Osteocyte (in vitro differentiated cells): ENCODE data around the gene ODC1. TPM values are rescaled to one million over a fixed set of nuclear protein-coding genes. Genes with fewer than 3 reads are reported as not detected.
A peak's percentile ranks its signal among the peaks of the same experiment; 100 is the strongest.

Experiments used
- DNase-seq: peaks from one replicate; pipeline ENCODE4 v3.0.0; 2021; ENCODE audit warnings: mixed read lengths; ENCODE audit not compliant: unreplicated experiment; ENCODE audit errors: extremely low spot score
- H3K27ac Mint-ChIP-seq: one replicate; pipeline ENCODE4 v1.8.0; 2021; ENCODE audit warnings: mild to moderate bottlenecking, mixed read lengths; ENCODE audit not compliant: unreplicated experiment
- H3K27me3 Mint-ChIP-seq: one replicate; pipeline ENCODE4 v1.8.0; 2021; ENCODE audit warnings: mixed read lengths; ENCODE audit not compliant: unreplicated experiment
- H3K36me3 Mint-ChIP-seq: one replicate; pipeline ENCODE4 v1.8.0; 2021; ENCODE audit warnings: mixed read lengths; ENCODE audit not compliant: unreplicated experiment
- H3K4me1 Mint-ChIP-seq: one replicate; pipeline ENCODE4 v1.8.0; 2021; ENCODE audit warnings: mixed read lengths; ENCODE audit not compliant: unreplicated experiment
- H3K4me3 Mint-ChIP-seq: one replicate; pipeline ENCODE4 v1.8.0; 2021; ENCODE audit warnings: mild to moderate bottlenecking, moderate library complexity, mixed read lengths; ENCODE audit not compliant: unreplicated experiment
- H3K9me3 Mint-ChIP-seq: one replicate; pipeline ENCODE4 v1.8.0; 2021; ENCODE audit warnings: mixed read lengths; ENCODE audit not compliant: unreplicated experiment
- long read RNA-seq: library from polyadenylated mRNA; unstranded; transcript quantifications from one replicate; pipeline ENCODE4 v2.0.0, GENCODE V29; 2021
- total RNA-seq: library from RNA; stranded (reverse); gene quantifications from 2 replicates; pipeline ENCODE4 v1.2.1, GENCODE V29; 2021
- TF ChIP-seq, protein P1 (sequence below): fragments of 200-600 bp; sonication (generic); IDR thresholded peaks from 2 replicates; pipeline ENCODE4 v1.5.0; 2021; ENCODE audit warnings: antibody characterized with exemption, mild to moderate bottlenecking, moderate library complexity

ODC1 gene
- 41.7 and 44.8 TPM in 2 replicates for total RNA-seq
- long read RNA-seq, transcript ODC1-201 (12 exons, 2,653 nt) = major isoform, 7 of 22 reads
- long read RNA-seq, partial matches to known transcripts = 12 of 22 reads
- long read RNA-seq, other reads (novel, unspliced or antisense) = 2 of 22 reads

DNA sequence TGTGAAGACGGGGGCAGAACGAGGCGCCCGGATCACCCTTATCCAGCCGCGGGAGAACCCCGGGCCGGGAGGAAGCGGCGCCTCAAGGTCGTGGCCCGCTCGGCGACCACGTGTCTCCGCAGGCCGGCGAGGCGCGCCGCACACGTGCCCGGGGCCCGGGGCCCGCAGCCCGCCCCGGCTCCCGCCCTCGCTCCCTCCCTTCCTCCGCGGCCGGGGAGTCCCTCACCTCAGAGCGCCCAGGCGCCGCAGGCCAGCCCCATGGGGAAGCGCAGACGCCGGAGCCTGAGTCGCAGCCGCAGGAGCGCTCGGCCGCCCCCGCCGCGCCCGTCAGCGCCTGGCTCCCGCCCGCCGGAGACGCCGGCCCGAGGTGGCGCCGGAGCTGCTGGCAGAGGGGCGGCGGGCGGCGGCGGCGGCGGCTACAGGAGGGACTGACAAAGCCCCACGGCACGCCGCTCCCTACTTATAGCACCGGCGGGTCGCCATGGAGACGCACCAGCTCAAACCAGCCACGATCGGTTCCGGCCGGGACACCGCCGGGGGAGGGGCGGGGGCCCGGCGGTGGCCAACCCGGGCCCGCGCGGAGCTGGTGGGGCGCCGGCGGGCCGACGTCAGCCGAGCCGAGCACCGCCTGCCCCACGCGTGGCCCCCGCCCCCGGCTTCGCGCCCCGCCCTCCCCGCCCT lies at the start of gene ODC1:
Gene ODC1 (minus strand): TSS at position 433 of the 681 bp plus-strand sequence. CDS start 3,295 bp downstream, outside the sequence.
- Mint-ChIP-seq H3K36me3 (peaks cover 17% of the 10 kb centered on the region), H3K27me3 (no peaks in the 10 kb centered on the region), H3K4me1 (peaks cover 25% of the 10 kb centered on the region), H3K27ac (peak within 1 kb of the TSS; percentile 70), H3K9me3 (no peaks in the 10 kb centered on the region), H3K4me3 (peak within 1 kb of the TSS; percentile 79)
- peak; percentile 97 for DNase-seq
- TF ChIP-seq, protein P1, sequence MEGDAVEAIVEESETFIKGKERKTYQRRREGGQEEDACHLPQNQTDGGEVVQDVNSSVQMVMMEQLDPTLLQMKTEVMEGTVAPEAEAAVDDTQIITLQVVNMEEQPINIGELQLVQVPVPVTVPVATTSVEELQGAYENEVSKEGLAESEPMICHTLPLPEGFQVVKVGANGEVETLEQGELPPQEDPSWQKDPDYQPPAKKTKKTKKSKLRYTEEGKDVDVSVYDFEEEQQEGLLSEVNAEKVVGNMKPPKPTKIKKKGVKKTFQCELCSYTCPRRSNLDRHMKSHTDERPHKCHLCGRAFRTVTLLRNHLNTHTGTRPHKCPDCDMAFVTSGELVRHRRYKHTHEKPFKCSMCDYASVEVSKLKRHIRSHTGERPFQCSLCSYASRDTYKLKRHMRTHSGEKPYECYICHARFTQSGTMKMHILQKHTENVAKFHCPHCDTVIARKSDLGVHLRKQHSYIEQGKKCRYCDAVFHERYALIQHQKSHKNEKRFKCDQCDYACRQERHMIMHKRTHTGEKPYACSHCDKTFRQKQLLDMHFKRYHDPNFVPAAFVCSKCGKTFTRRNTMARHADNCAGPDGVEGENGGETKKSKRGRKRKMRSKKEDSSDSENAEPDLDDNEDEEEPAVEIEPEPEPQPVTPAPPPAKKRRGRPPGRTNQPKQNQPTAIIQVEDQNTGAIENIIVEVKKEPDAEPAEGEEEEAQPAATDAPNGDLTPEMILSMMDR = no peak

DNA sequence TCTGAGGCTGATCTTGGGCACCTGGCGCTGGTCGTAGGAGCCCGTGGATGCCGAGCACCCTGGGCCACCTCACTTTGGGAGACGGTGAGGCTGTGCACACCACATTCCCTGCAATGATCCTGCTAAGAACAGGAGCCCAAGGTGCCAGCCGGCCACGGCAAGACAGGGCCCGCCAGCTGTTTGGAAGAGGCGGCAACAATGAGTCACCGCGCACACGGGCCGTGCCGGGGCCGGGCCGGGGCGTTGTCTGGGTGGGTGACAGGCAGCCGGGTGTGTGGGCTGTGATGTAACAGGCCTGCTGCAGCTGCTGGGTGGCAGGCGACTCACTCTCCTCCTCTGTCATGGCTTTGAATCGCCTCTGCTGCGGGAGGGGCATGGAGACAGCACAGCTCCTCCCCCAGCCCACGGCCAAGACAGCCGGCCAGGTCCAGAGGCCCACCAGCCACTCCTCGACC lies 49.7 kb upstream of the ODC1 start:
- DNase-seq = peak; percentile 84
- peaks cover 3% of the 10 kb centered on the region for H3K4me1 Mint-ChIP-seq
- H3K27me3 Mint-ChIP-seq = peaks cover 24% of the 10 kb centered on the region
- H3K9me3 Mint-ChIP-seq = no peaks in the 10 kb centered on the region
- TF ChIP-seq, protein P1 = no peak
- H3K36me3 Mint-ChIP-seq = no peaks in the 10 kb centered on the region
- H3K27ac Mint-ChIP-seq = no peak overlapping the region
- H3K4me3 Mint-ChIP-seq = no peak overlapping the region

DNA sequence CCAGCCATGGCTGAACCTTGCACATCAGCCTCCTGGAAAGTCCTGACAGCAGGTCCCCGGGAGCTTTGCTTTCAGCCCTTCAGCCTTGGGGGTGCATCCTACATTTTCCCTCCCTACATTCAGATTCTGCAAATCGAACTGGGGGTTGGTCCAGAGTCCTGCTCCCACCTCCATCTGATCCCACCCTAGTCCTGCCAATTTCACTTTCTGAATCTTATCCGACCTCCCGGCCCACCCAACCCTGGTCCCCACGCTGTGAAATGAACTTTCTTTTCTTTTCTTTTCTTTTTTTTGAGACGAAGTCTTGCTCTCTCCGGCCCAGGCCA lies 47.8 kb upstream of the ODC1 start:
- TF ChIP-seq, protein P1 = no peak
- no peak for DNase-seq
- no peak overlapping the region for H3K27ac Mint-ChIP-seq
- peaks cover 6% of the 10 kb centered on the region for H3K9me3 Mint-ChIP-seq
- H3K27me3 Mint-ChIP-seq = peaks cover 24% of the 10 kb centered on the region
- peaks cover 3% of the 10 kb centered on the region for H3K4me1 Mint-ChIP-seq
- H3K36me3 Mint-ChIP-seq = peaks cover 2% of the 10 kb centered on the region
- H3K4me3 Mint-ChIP-seq = no peak overlapping the region

DNA sequence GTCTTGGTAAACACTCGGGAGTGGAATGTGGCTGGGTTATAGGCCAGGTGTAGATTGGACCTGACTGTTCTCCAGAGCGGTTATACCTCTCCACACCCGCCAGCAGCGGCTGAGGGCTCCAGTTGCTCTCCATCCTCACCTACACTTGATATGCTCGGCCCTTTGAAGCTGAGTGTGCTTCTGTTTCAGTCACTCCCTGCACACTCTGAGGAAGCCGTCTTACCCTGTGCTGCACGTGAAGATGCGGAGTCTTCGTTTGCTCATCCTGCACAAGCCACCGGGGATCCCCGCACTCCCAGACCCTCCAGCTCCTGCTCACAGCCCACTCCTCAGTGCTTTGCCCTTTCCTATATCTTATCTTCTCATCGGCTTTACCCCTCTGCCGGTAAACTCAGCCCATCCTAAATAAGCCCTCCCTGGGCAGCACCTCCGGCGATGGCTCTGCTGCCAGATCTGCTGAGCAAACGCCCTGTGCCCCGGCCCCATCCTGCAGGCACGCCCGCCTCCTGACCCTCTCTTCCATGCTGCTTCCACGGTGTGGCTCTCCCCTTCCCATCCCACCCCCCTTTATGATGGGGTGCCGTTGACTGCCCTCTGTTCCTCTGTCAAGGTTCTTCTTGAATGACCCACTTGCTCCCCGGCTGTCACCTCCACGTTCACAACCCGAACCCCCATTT lies 47.3 kb upstream of the ODC1 start:
- TF ChIP-seq, protein P1 = no peak
- H3K27me3 Mint-ChIP-seq = peaks cover 24% of the 10 kb centered on the region
- H3K4me1 Mint-ChIP-seq = peaks cover 3% of the 10 kb centered on the region
- no peak overlapping the region for H3K27ac Mint-ChIP-seq
- DNase-seq = peak; percentile 77
- peaks cover 3% of the 10 kb centered on the region for H3K36me3 Mint-ChIP-seq
- no peak overlapping the region for H3K4me3 Mint-ChIP-seq
- H3K9me3 Mint-ChIP-seq = peaks cover 8% of the 10 kb centered on the region

DNA sequence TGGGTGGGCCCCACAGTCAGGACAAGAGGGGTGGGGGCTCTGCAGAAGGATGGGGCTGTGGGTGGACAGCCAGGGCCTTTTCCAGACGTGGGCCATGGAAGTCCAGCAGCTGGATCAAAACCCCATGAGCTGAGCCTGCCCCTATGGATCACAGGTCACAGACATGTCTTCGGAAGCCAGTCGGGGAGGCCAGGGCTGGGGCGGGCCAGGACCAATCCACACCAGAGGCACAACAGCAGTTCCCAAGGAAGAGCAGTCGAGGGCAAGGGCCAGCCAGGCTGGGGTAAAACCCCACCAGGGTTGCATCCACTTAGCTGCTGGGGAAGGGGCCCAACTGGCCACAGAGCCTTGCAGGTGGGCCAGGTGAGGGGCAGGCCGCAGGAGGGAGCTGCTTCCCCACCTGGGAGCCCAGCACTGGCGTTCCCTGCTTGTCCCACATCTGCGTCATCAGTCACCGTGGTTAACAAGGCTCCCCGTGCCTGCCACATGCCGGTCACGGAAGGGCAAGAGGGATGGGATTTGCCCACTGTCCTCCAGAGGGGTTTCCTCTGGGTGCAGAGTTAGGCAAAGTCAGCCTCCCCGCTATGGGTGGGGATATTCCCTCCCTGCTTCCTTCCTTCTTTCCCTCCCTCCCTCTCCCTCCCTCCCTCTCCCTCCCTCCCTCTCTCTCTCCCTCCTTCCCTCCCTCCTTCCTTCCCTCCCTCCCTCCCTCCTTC lies 46.4 kb upstream of the ODC1 start:
- peak; percentile 76 for DNase-seq
- TF ChIP-seq, protein P1 = no peak

More for the DNA sequence above, 46.4 kb upstream of the ODC1 start:
- H3K36me3 Mint-ChIP-seq = peaks cover 3% of the 10 kb centered on the region
- peaks cover 11% of the 10 kb centered on the region for H3K4me1 Mint-ChIP-seq
- peaks cover 8% of the 10 kb centered on the region for H3K9me3 Mint-ChIP-seq
- H3K27ac Mint-ChIP-seq = no peak overlapping the region
- no peak overlapping the region for H3K4me3 Mint-ChIP-seq
- H3K27me3 Mint-ChIP-seq = peaks cover 24% of the 10 kb centered on the region
